NB4 (cell line): ENCODE data around the gene CPNE5.

Source experiments
- CTCF ChIP-seq: IDR thresholded peaks from one replicate; pipeline ENCODE4 v1.5.1; 2012; ENCODE audit warnings: low read depth, low read length
- POLR2A ChIP-seq: IDR thresholded peaks from 2 replicates; pipeline ENCODE4 v1.6.1; 2011; ENCODE audit warnings: mild to moderate bottlenecking; ENCODE audit not compliant: insufficient read length; ENCODE audit errors: extremely low read depth

- TF ChIP-seq CTCF (no peak), POLR2A (no peak)
Observed at GRCh38 chr6:36817847-36818246, 21.4 kb downstream of the CPNE5 start.
